CD4-positive, alpha-beta memory T cell (primary cell): ENCODE results near the gene TBXAS1. TPM values are rescaled to one million over a fixed set of nuclear protein-coding genes. Genes with fewer than 3 reads are reported as not detected.
"Not testable (repeated sequence)": the region's sequence is repeated elsewhere in the genome, so short reads cannot be mapped to it uniquely, and the experiment has no call there.

Source experiments
- CTCF ChIA-PET: fragments of 350-600 bp; sonication (Branson Sonifier 250); formaldehyde crosslinking; loops from one replicate; lab custom pipeline; 2021; ENCODE audit warnings: inconsistent platforms; ENCODE audit not compliant: partially characterized antibody; lab: Charles Lee
- POLR2A ChIA-PET: fragments of 350-600 bp; sonication (Branson Sonifier 250); formaldehyde crosslinking; loops from one replicate; lab custom pipeline; 2021; ENCODE audit not compliant: partially characterized antibody; lab: Charles Lee
- DNase-seq, 5 donors: peaks; one replicate each; pipeline versions ENCODE4 v3.0.0 to v3.0.0-alpha.2; 2020 to 2022; ENCODE audit warnings: mixed read lengths in 1 of 5
- H3K27ac ChIP-seq: one replicate; pipeline ENCODE4 v1.7.0; 2013; ENCODE audit warnings: low read depth, low read length
- H3K27me3 ChIP-seq: 2 replicates; pipeline ENCODE4 v1.7.0; 2013; ENCODE audit warnings: mild to moderate bottlenecking, low read length, moderate library complexity; ENCODE audit not compliant: insufficient read depth
- H3K36me3 ChIP-seq: 2 replicates; pipeline ENCODE4 v1.7.0; 2013; ENCODE audit warnings: mild to moderate bottlenecking, low read length, moderate library complexity; ENCODE audit not compliant: insufficient read depth
- H3K4me1 ChIP-seq: 2 replicates; pipeline ENCODE4 v1.7.0; 2013; ENCODE audit warnings: mild to moderate bottlenecking, low read length, moderate library complexity; ENCODE audit not compliant: insufficient read depth
- H3K4me3 ChIP-seq, 2 donors: one replicate each; pipeline ENCODE4 v1.7.0; 2013; ENCODE audit warnings: low read length in 2 of 2, mild to moderate bottlenecking in 1 of 2
- H3K9me3 ChIP-seq, 2 donors: one replicate each; pipeline ENCODE4 v1.7.0; 2013; ENCODE audit warnings: low read length in 2 of 2, control low read depth in 1 of 2; ENCODE audit not compliant: control insufficient read depth in 1 of 2
- H3K27ac Mint-ChIP-seq, 7 donors: one replicate each; pipeline ENCODE4 v1.8.0; 2020 to 2021; ENCODE audit warnings: mixed read lengths in 7 of 7, mild to moderate bottlenecking in 6 of 7, inconsistent platforms in 3 of 7, moderate library complexity in 3 of 7
- H3K27me3 Mint-ChIP-seq, 2 donors: one replicate each; pipeline ENCODE4 v1.8.0; 2020 to 2021; ENCODE audit warnings: mixed read lengths in 2 of 2
- H3K36me3 Mint-ChIP-seq, 2 donors: one replicate each; pipeline ENCODE4 v1.8.0; 2020 to 2021; ENCODE audit warnings: mixed read lengths in 2 of 2, inconsistent platforms in 1 of 2, mild to moderate bottlenecking in 1 of 2
- H3K4me1 Mint-ChIP-seq, 4 donors: one replicate each; pipeline ENCODE4 v1.8.0; 2020 to 2021; ENCODE audit warnings: mixed read lengths in 4 of 4, mild to moderate bottlenecking in 1 of 4
- H3K4me3 Mint-ChIP-seq, 8 donors: one replicate each; pipeline ENCODE4 v1.8.0; 2020 to 2021; ENCODE audit warnings: mixed read lengths in 8 of 8, mild to moderate bottlenecking in 7 of 8, moderate library complexity in 6 of 8, inconsistent platforms in 3 of 8
- H3K9me3 Mint-ChIP-seq, 8 donors: one replicate each; pipeline ENCODE4 v1.8.0; 2020 to 2021; ENCODE audit warnings: mixed read lengths in 8 of 8, mild to moderate bottlenecking in 5 of 8, inconsistent platforms in 3 of 8, moderate library complexity in 1 of 8
- intact Hi-C: fragments of 100-400 bp; cut with micrococcal nuclease; formaldehyde crosslinking; loops from one replicate; pipeline ENCODE4 v1.15.1; 2023
- polyA plus RNA-seq, 2 donors: library from polyadenylated mRNA; unstranded; fragments of 300-500 nt; fragmentation: Illumina TruSeq; gene quantifications; one replicate each; pipeline ENCODE4 v1.2.3, GENCODE V29; 2021
- total RNA-seq, 2 experiments: library from RNA; stranded (reverse); gene quantifications; one replicate each; pipeline ENCODE4 v1.2.3, GENCODE V29; 2021

The TBXAS1 gene
- total and polyA plus RNA-seq, 4 experiments from 2014 or later: 16.6 to 20.1 (median 18.9) TPM

DNA sequence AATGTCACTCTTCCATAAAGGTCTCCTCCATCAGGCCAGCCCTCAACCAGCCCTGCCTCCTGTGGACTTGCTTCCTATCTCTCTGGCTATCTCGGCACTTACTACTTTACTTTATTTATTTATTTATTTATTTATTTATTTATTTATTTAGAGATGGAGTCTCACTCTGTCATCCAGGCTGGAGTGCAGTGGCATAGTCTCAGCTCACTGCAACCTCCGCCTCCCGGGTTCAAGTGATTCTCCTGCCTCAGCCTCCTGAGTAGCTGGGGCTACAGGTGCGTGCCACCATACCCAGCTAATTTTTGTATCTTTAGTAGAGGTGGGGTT is 14.1 kb downstream of the TBXAS1 start:
- CTCF ChIA-PET, H3K4me1 ChIP-seq, H3K4me3 Mint-ChIP-seq, H3K9me3 ChIP-seq, intact Hi-C loops, H3K4me3 ChIP-seq, H3K9me3 Mint-ChIP-seq, H3K27me3 Mint-ChIP-seq, H3K27me3 ChIP-seq, H3K36me3 ChIP-seq, DNase-seq, H3K27ac ChIP-seq, POLR2A ChIA-PET: not testable (repeated sequence)
- Mint-ChIP-seq H3K4me1 (peaks cover 0 to 18% (median 1%) of the 10 kb centered on the region in 4 donors), H3K36me3 (peaks cover 0 to 17% of the 10 kb centered on the region in 2 donors), H3K27ac (peak overlapping the region in 1 of 7 donors; percentile 82)

DNA sequence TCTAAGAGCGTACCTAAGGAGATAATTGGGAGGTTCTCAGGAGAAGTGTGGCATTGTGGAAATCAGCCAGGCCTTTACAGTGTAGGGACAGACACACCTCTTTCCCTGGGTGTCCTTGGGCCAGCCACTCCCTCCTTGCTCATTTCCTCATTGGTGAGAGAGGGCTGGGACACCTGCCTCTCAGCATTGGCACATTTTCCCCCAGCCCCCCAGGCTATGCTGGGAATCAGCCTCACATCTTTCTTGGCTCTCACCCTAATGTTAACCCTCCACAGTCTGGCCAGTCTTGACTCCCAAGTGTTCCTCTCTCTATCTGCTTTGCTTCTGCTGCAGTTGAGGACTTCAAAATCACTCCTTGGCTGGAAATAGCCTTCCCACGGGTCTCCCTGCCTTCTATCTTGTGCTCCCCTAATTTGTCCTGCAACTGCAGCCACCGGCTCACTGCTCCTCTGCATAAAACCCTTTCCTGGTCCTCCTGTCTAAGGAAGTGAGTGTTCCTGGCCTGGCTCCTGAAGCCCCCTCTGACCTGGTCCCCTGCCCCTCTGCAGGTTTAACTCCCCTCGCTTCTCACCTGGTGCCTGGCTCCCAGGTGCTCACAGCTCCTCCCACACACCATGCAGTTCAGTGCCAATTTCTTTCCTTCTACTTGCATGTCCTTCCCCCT is 15.8 kb downstream of the TBXAS1 start:
- Mint-ChIP-seq H3K9me3 (peaks cover 0 to 11% (median 0%) of the 10 kb centered on the region in 8 donors), H3K27me3 (peaks cover 0 to 2% of the 10 kb centered on the region in 2 donors), H3K27ac (peak overlapping the region in 1 of 7 donors; percentile 23), H3K36me3 (peaks cover 0 to 17% of the 10 kb centered on the region in 2 donors), H3K4me3 (peak overlapping the region in 1 of 8 donors; percentile 50), H3K4me1 (peaks cover 0 to 16% (median 1%) of the 10 kb centered on the region in 4 donors)
- no peaks in the 10 kb centered on the region for H3K9me3 ChIP-seq
- H3K4me3 ChIP-seq: no peak overlapping the region
- CTCF ChIA-PET: no interaction called here
- H3K27ac ChIP-seq: no peak overlapping the region
- no peak for DNase-seq
- H3K4me1 ChIP-seq: no peaks in the 10 kb centered on the region
- H3K36me3 ChIP-seq: no peaks in the 10 kb centered on the region
- intact Hi-C loops: no loop called here
- H3K27me3 ChIP-seq: no peaks in the 10 kb centered on the region
- POLR2A ChIA-PET: no interaction called here

DNA sequence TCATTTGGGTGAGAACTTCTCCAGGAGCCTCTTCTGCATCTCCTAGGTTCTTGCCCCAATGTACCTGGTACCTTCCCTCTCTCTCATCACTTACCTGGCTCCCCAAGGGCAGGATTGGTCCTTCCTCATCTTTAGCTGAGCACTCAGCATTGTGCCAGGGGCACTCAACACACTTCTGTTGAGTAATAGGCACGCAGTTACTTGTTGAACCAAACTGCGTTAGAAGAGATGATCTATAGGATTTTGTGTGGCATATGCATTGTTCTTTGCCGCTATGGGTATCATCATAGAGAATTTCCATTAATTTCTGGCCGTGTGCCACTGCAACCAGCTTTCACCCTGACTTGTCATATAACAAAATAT is 16.4 kb downstream of the TBXAS1 start:
- no peaks in the 10 kb centered on the region for H3K9me3 ChIP-seq
- Mint-ChIP-seq H3K4me3 (no peak overlapping the region), H3K27ac (peak overlapping the region in 1 of 7 donors; percentile 18), H3K9me3 (peaks cover 0 to 11% (median 0%) of the 10 kb centered on the region in 8 donors), H3K36me3 (peaks cover 0 to 17% of the 10 kb centered on the region in 2 donors), H3K4me1 (peaks cover 0 to 16% (median 1%) of the 10 kb centered on the region in 4 donors), H3K27me3 (peaks cover 0 to 2% of the 10 kb centered on the region in 2 donors)
- no peaks in the 10 kb centered on the region for H3K36me3 ChIP-seq
- no peaks in the 10 kb centered on the region for H3K4me1 ChIP-seq
- H3K4me3 ChIP-seq: no peak overlapping the region
- no peak for DNase-seq
- CTCF ChIA-PET: no interaction called here
- POLR2A ChIA-PET: interaction anchor here (0.6 kb wide), 1 partner anchor 17 kb away, joined by 3 read pairs; no protein-coding TSS in a partner anchor
- intact Hi-C loops: no loop called here
- no peak overlapping the region for H3K27ac ChIP-seq
- H3K27me3 ChIP-seq: no peaks in the 10 kb centered on the region

DNA sequence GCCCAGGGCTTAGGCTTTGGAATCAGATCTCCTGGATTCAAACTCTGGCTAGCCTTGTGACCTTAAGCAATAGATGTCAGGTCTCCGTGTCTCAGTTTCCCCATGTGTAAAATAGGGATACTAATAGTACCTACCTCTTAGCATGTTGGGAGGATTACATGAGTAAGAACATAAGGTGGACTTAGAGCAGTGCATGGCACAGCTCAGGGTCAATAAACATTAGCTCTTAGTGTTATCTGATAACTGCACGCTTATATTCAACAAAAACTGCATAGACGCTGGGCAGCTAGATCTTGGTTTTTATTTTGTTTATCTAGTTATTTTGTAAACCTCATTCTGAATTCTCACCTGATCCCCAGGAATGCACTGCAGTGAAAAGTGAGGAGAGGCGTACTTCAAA is 17.2 kb downstream of the TBXAS1 start:
- POLR2A ChIA-PET: no interaction called here
- Mint-ChIP-seq H3K4me1 (peaks cover 0 to 16% (median 1%) of the 10 kb centered on the region in 4 donors), H3K4me3 (no peak overlapping the region), H3K9me3 (peaks cover 0 to 11% (median 0%) of the 10 kb centered on the region in 8 donors), H3K36me3 (peaks cover 0 to 17% of the 10 kb centered on the region in 2 donors), H3K27me3 (peaks cover 0 to 2% of the 10 kb centered on the region in 2 donors), H3K27ac (no peak overlapping the region)
- Histone ChIP-seq H3K9me3 (no peaks in the 10 kb centered on the region), H3K4me1 (no peaks in the 10 kb centered on the region), H3K36me3 (no peaks in the 10 kb centered on the region), H3K27me3 (no peaks in the 10 kb centered on the region), H3K4me3 (no peak overlapping the region), H3K27ac (no peak overlapping the region)
- CTCF ChIA-PET: no interaction called here
- DNase-seq: no peak
- intact Hi-C loops: no loop called here

DNA sequence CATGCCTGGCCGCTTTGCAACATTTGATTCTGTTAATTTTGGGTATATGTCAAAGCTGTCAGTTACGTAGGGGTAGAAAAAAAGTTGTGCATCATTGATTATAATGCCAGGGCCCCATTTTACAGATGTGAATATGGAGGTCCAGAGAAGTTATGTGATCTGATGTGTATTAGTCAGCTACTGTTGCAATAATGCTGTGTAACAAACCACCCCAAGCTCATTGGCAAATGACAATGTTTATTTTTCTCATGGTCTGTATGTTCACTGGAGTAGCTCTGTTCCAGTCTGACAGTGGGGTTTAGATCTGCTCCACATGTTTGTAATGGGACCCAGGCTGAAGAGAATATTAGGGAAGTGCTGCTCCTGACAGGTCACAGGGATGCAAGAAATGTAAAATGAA is 19.2 kb downstream of the TBXAS1 start:
- H3K27ac ChIP-seq: no peak overlapping the region
- H3K9me3 Mint-ChIP-seq: peaks cover 0 to 11% (median 0%) of the 10 kb centered on the region in 8 donors
- CTCF ChIA-PET: no interaction called here
- no peaks in the 10 kb centered on the region for H3K9me3 ChIP-seq
- no peaks in the 10 kb centered on the region for H3K27me3 ChIP-seq
- no peak overlapping the region for H3K27ac Mint-ChIP-seq
- H3K4me1 ChIP-seq: no peaks in the 10 kb centered on the region
- no peak overlapping the region for H3K4me3 ChIP-seq
- POLR2A ChIA-PET: no interaction called here
- peaks cover 0 to 17% of the 10 kb centered on the region in 2 donors for H3K36me3 Mint-ChIP-seq
- intact Hi-C loops: no loop called here
- no peak for DNase-seq
- peaks cover 0 to 2% of the 10 kb centered on the region in 2 donors for H3K27me3 Mint-ChIP-seq
- no peak overlapping the region for H3K4me3 Mint-ChIP-seq
- peaks cover 0 to 16% (median 7%) of the 10 kb centered on the region in 4 donors for H3K4me1 Mint-ChIP-seq
- H3K36me3 ChIP-seq: no peaks in the 10 kb centered on the region

DNA sequence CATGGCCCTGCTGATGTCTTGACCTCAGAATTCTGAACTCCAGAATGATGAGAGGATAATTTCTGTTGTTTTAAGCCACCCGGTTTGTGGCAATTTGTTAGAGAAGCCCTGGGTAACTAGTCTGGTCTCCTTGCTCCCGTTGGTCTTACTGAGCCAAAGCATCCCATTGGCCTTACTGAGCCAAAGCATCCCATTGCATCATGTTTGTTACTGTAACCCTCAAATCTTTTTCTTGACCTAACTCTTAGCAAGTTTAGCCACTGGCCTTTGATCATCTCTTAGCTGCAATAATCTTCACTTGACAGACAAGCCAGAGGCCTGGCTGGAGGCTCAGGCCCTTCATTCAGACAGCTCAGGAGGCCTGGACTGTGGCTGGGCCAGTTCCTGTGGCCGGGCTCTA is 21.8 kb downstream of the TBXAS1 start:
- H3K4me1 Mint-ChIP-seq: peaks cover 16 to 37% (median 30%) of the 10 kb centered on the region in 4 donors
- Histone ChIP-seq H3K36me3 (no peaks in the 10 kb centered on the region), H3K27ac (no peak overlapping the region), H3K4me3 (no peak overlapping the region), H3K4me1 (peaks cover 24% of the 10 kb centered on the region), H3K9me3 (no peaks in the 10 kb centered on the region), H3K27me3 (no peaks in the 10 kb centered on the region)
- POLR2A ChIA-PET: no interaction called here
- H3K36me3 Mint-ChIP-seq: peaks cover 0 to 12% of the 10 kb centered on the region in 2 donors
- CTCF ChIA-PET: interaction anchor here (1.0 to 1.1 kb wide), 2 partner anchors 204 to 234 kb away, joined by 3 read pairs; no protein-coding TSS in a partner anchor
- DNase-seq: no peak
- H3K27me3 Mint-ChIP-seq: peaks cover 0 to 2% of the 10 kb centered on the region in 2 donors
- H3K9me3 Mint-ChIP-seq: peaks cover 0 to 11% (median 0%) of the 10 kb centered on the region in 8 donors
- no peak overlapping the region for H3K4me3 Mint-ChIP-seq
- intact Hi-C loops: no loop called here
- no peak overlapping the region for H3K27ac Mint-ChIP-seq

DNA sequence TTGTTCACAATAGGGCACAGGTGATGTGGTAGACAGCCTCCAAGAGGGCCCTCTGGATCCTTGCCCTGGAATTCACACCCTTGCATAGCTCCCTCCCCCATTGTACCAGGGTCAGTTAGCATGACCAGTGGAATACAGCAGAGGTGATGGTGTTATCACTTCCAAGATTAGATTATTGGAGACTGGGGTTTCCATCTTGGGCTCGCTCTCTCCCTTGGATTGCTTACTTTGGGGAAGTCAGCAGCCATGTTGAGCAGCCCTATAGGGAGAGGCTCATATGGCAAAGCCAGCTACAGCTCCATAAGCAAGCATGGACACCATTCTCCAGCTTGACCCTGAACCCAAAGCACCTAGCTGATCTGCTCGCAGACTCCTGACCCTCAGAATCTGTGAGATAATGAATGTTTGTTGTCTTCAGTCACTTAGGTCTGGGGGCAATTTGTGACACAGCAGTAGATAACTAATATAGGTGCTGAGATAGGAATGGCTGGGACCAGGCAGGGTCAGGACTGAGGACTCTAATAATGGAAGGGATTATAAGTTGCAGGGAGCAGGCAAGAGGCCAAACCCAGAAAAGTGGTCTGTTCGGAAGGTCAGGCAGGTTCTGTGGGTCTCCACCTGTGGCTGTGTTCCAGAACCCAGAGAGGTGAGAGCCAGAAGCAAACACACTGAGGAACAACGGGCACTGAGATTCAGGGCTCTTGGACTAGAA is 22.9 kb downstream of the TBXAS1 start:
- peaks cover 25% of the 10 kb centered on the region for H3K4me1 ChIP-seq
- no peak overlapping the region for H3K4me3 ChIP-seq
- H3K27me3 ChIP-seq: no peaks in the 10 kb centered on the region
- Mint-ChIP-seq H3K4me1 (peaks cover 18 to 41% (median 34%) of the 10 kb centered on the region in 4 donors), H3K9me3 (peaks cover 0 to 9% (median 0%) of the 10 kb centered on the region in 8 donors), H3K27me3 (peaks cover 0 to 2% of the 10 kb centered on the region in 2 donors), H3K27ac (peak overlapping the region in 2 of 7 donors; percentile 30 to 58), H3K4me3 (no peak overlapping the region), H3K36me3 (peaks cover 0 to 6% of the 10 kb centered on the region in 2 donors)
- H3K27ac ChIP-seq: no peak overlapping the region
- no peaks in the 10 kb centered on the region for H3K36me3 ChIP-seq
- no peak for DNase-seq
- POLR2A ChIA-PET: no interaction called here
- intact Hi-C loops: no loop called here
- no peaks in the 10 kb centered on the region for H3K9me3 ChIP-seq
- CTCF ChIA-PET: interaction anchor here (1.0 to 1.1 kb wide), 2 partner anchors 205 to 235 kb away, joined by 3 read pairs; no protein-coding TSS in a partner anchor
